Progenitor cell of endocrine pancreas (in vitro differentiated cells): ENCODE measurements around the gene ETF1. TPM values are rescaled to one million over a fixed set of nuclear protein-coding genes. Genes with fewer than 3 reads are reported as not detected.
A peak's percentile ranks its signal among the peaks of the same experiment; 100 is the strongest.

ENCODE experiments used
- DNase-seq: peaks from one replicate; pipeline ENCODE4 v3.0.0; 2021; ENCODE audit warnings: low spot score; ENCODE audit not compliant: unreplicated experiment
- H3K27ac Mint-ChIP-seq: 2 replicates; pipeline ENCODE4 v1.8.0; 2021; ENCODE audit warnings: mild to moderate bottlenecking, moderate library complexity, mixed read lengths
- H3K27me3 Mint-ChIP-seq: 2 replicates; pipeline ENCODE4 v1.8.0; 2021; ENCODE audit warnings: mixed read lengths
- H3K36me3 Mint-ChIP-seq: 2 replicates; pipeline ENCODE4 v1.8.0; 2022; ENCODE audit warnings: mixed read lengths; ENCODE audit not compliant: insufficient read depth
- H3K4me1 Mint-ChIP-seq: 2 replicates; pipeline ENCODE4 v1.8.0; 2021; ENCODE audit warnings: low read depth, mixed read lengths
- H3K4me3 Mint-ChIP-seq: 2 replicates; pipeline ENCODE4 v1.8.0; 2021; ENCODE audit warnings: low read depth, mild to moderate bottlenecking, moderate library complexity, mixed read lengths
- H3K9me3 Mint-ChIP-seq: 2 replicates; pipeline ENCODE4 v1.8.0; 2021; ENCODE audit warnings: low read depth, mixed read lengths
- CTCF ChIP-seq: fragments of 200-600 bp; sonication (generic); IDR thresholded peaks from one replicate; pipeline ENCODE4 v1.5.0; 2021; ENCODE audit warnings: antibody characterized with exemption, mild to moderate bottlenecking; ENCODE audit not compliant: unreplicated experiment
- total RNA-seq: library from RNA; stranded (reverse); gene quantifications from 2 replicates; pipeline ENCODE4 v1.2.1, GENCODE V29; 2021

The ETF1 gene
- total RNA-seq, 1 donor from 2014 or later, result 73.1 TPM

- Mint-ChIP-seq H3K27ac (no peak overlapping the region), H3K4me3 (no peak overlapping the region), H3K36me3 (peaks cover 38% of the 10 kb centered on the region), H3K27me3 (no peaks in the 10 kb centered on the region), H3K9me3 (no peaks in the 10 kb centered on the region), H3K4me1 (no peaks in the 10 kb centered on the region)
- DNase-seq, result no peak
- no peak for TF ChIP-seq CTCF
These were observed 25.2 kb upstream of the ETF1 start for GRCh38 chr5:138568061-138568824.

- Mint-ChIP-seq H3K36me3 (peaks cover 36% of the 10 kb centered on the region), H3K27ac (peak overlapping the region; percentile 78), H3K4me1 (no peaks in the 10 kb centered on the region), H3K9me3 (no peaks in the 10 kb centered on the region), H3K27me3 (no peaks in the 10 kb centered on the region), H3K4me3 (no peak overlapping the region)
- no peak for DNase-seq
- no peak for TF ChIP-seq CTCF
These were observed 23.8 kb upstream of the ETF1 start for GRCh38 chr5:138566792-138567191.

- no peak for DNase-seq
- Mint-ChIP-seq H3K9me3 (no peaks in the 10 kb centered on the region), H3K4me1 (no peaks in the 10 kb centered on the region), H3K27ac (no peak overlapping the region), H3K4me3 (no peak overlapping the region), H3K36me3 (peaks cover 37% of the 10 kb centered on the region), H3K27me3 (no peaks in the 10 kb centered on the region)
- TF ChIP-seq CTCF, result no peak
These were observed 22.2 kb upstream of the ETF1 start for GRCh38 chr5:138565100-138565821.

- Mint-ChIP-seq H3K36me3 (peaks cover 44% of the 10 kb centered on the region), H3K4me3 (no peak overlapping the region), H3K27ac (no peak overlapping the region), H3K27me3 (no peaks in the 10 kb centered on the region), H3K4me1 (no peaks in the 10 kb centered on the region), H3K9me3 (no peaks in the 10 kb centered on the region)
- DNase-seq, result no peak
- TF ChIP-seq CTCF, result no peak
These were observed 21.2 kb upstream of the ETF1 start for GRCh38 chr5:138564242-138564641.

GRCh38 chr5:138563340-138564118 is 20.5 kb upstream of the ETF1 start:
- H3K27me3 Mint-ChIP-seq, result no peaks in the 10 kb centered on the region
- no peaks in the 10 kb centered on the region for H3K9me3 Mint-ChIP-seq
- no peak for TF ChIP-seq CTCF
- H3K4me3 Mint-ChIP-seq, result no peak overlapping the region
- peaks cover 41% of the 10 kb centered on the region for H3K36me3 Mint-ChIP-seq
- H3K4me1 Mint-ChIP-seq, result no peaks in the 10 kb centered on the region
- peak overlapping the region; percentile 46 for H3K27ac Mint-ChIP-seq
- no peak for DNase-seq
